GM13977 (cell line): ENCODE data around the gene EXOC2.

Source experiments
- DNase-seq: peaks from one replicate; pipeline ENCODE4 v3.0.0; 2012; ENCODE audit warnings: low spot score
- CTCF ChIP-seq: IDR thresholded peaks from 2 replicates; pipeline ENCODE4 v1.5.1; 2012; ENCODE audit warnings: mild to moderate bottlenecking, control low read depth; ENCODE audit not compliant: insufficient read depth; ENCODE audit errors: extremely low read depth, missing control alignments
- in situ Hi-C: fragments of 300-500 bp; cut with MboI; formaldehyde crosslinking; loops from one replicate; pipeline ENCODE4 v1.12.0; 2022; ENCODE audit warnings: low sequenced_read_pairs, low pct_unique_long_range_greater_than_20kb, mixed read lengths, inconsistent platforms; ENCODE audit not compliant: unreplicated experiment

EXOC2 gene

GRCh38 chr6:505374-505773 lies 187.6 kb downstream of the EXOC2 start:
- no peak for TF ChIP-seq CTCF
- DNase-seq = no peak
- in situ Hi-C loops = no loop called here

- no peak for DNase-seq
- TF ChIP-seq CTCF = no peak
- in situ Hi-C loops = no loop called here
Measured at GRCh38 chr6:504446-504980, 188.4 kb downstream of the EXOC2 start.

- no peak for TF ChIP-seq CTCF
- no peak for DNase-seq
- in situ Hi-C loops = no loop called here
Measured at GRCh38 chr6:503610-504362, 189.2 kb downstream of the EXOC2 start.

GRCh38 chr6:502761-503160 lies 190.2 kb downstream of the EXOC2 start:
- no peak for DNase-seq
- TF ChIP-seq CTCF = no peak
- in situ Hi-C loops = no loop called here

GRCh38 chr6:501891-502601 lies 190.9 kb downstream of the EXOC2 start:
- no peak for TF ChIP-seq CTCF
- peak; percentile 56 for DNase-seq
- in situ Hi-C loops = no loop called here

- no peak for TF ChIP-seq CTCF
- in situ Hi-C loops = no loop called here
- peak; percentile 52 for DNase-seq
Measured at GRCh38 chr6:499617-500016, 193.3 kb downstream of the EXOC2 start.
